GM19240 (cell line): ENCODE measurements around the gene ARHGAP15.

Source experiments
- DNase-seq: peaks from one replicate; pipeline ENCODE4 v3.0.0; 2011; ENCODE audit warnings: low spot score; ENCODE audit not compliant: insufficient read length

Gene ARHGAP15

DNA sequence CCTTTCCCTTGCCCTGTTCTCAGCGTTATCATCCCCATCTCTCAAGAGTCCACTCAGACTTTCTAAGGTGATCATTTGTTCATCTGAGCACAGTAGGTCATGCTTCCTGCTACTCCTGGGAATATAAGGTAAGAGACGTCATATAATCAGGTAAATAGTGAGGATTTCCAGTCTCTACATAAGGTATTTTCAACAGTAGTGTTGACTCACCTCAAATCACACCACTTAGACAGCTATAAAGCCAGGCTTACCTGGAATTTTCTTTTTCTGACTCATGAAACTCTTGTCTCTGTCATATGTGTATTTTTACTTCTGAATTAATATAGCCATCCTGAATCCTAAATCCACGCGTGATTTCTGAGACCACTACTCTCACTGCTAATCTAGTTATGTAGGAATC, 443.2 kb downstream of the ARHGAP15 start:
- no peak for DNase-seq

DNA sequence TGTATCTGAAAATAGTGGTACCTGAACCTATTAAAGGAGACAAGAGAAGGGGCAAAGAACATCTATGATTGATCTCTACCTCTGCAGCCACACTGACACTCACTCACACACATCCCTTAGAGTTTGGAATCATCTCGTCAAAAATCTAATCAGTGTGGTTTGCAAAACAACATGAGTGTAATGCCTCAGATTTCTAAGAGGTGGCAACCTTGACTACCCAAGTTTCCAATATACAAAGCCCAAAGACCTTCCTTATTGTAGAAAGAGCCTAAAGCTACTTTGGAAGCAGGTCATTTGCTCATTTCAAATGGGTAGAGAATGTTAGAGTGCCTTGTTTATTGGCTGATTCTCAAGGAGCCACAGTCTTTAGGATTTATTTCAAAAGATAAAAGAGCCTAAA, 444.9 kb downstream of the ARHGAP15 start:
- DNase-seq: no peak

DNA sequence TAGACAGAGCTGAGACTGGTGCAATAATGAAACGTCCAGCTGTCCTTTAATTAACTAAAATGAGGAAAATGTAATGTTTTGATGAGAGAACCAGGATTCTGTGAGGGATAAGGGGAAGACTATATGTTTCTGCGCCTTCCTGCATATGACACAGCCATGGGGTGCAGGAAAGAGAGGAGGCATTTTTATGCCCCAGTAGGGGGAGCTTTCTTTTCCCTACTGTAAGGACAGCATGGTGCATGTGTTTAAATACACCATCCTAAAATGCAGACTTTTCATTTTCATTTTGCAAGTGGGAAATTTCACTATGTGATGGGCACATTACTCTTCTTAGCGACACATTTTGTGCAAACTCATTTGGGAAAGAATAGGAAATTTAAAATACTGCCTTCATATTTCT, 446.1 kb downstream of the ARHGAP15 start:
- no peak for DNase-seq

DNA sequence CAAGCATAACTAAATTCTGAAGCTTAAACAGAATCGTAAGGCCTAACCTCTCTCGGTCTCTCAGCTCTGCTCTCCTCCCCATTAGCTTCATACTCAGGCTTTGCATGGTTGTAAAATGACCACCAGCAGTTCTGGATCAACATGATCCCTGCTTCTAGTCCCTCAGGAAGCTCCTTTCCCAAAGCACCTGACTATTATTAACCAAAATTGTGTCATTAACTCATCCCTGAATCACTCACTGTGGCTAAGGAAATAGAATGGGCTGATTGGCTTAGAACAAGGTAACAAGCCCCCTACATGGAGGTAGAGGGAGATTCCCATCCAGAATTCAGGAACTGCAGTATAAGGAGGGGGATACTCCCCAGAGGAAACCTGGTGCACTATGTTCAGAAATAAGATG, 448.3 kb downstream of the ARHGAP15 start:
- no peak for DNase-seq

DNA sequence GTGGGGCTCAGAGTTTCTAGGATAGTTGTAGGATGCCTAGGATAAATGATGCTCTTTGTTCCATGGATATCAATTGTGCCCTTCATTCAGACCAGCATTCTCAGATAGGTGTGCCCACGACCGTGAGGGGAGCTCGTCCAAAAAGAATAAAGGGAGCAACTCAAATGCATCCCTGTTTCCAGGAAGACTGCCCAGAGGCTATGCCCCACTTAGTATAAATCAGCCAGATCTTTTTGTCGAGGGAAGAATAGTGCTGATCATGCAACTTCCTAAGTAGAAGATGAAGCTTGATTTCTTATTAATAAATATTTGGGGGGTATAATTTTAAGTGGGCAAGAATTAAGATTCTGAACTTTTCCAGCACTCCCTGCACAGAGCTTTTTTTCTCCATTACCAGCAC, 450.2 kb downstream of the ARHGAP15 start:
- DNase-seq: no peak

DNA sequence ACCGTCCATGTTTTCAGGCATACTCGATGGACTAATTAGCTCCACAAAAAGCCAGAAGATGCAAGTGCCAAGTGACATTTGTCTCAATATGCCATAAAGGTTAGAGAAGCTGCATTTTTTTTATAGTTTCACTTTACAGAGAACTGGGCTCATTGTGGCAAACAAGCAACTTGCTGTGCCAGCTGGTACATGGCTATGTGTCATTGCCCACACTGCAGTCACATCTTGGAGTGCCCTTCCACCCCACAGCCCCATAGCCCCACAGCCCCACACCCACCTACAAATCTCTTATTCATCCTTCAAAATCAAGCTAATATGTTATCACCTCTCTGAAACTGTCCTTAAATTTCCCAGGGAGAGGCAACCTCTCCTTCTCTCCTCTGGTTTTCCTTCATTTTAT, 451.9 kb downstream of the ARHGAP15 start:
- DNase-seq: no peak

DNA sequence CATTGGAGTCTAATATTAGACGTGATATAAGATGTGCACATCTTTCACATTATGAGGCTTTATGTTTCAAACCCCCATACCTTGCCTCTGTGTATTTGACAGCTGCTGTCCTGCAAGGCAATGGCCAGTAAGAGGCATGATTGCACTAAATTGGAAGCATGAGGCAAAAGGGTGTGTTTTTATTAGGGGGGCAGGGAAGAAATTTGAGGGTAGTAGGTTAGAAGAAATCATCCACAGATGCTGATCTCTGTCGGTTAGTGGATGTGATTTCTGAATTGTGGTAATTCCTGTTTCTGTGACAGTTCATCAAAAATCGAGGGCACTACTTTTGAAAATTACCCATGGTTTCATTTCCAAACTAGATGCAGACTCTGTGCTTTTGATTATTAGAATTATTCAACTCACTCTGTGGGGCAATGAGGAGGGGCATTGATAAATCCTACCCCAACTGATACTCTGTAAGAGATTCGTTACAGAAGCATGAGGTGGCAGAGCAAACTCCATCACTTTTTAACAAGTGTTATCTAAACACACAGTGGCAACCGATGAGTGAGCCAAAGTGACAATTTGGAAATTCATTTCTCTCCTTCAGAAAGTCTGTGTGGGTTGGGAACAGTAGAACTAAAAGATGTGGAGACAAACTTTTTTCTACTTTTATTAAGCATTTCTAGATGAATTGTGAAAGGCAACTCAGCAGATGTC, 453.0 kb downstream of the ARHGAP15 start:
- no peak for DNase-seq

DNA sequence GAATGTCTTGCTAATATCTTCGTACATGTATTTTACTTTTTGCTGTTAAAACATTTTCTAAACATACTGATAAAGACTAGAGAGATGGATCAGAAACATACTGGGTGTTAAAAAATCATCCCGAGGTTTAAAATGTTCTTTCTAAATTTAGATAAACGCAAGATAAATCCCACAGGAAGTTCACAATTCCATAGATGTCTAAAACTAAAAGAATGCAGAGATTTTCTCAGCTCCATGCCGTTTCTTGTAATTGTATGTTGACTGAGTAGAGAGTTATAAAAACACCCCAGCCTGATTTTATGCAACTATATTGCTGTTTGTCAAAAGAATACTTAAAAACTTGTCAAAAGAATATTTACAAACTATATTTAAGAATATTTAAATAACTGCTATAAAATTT, 455.7 kb downstream of the ARHGAP15 start:
- no peak for DNase-seq

DNA sequence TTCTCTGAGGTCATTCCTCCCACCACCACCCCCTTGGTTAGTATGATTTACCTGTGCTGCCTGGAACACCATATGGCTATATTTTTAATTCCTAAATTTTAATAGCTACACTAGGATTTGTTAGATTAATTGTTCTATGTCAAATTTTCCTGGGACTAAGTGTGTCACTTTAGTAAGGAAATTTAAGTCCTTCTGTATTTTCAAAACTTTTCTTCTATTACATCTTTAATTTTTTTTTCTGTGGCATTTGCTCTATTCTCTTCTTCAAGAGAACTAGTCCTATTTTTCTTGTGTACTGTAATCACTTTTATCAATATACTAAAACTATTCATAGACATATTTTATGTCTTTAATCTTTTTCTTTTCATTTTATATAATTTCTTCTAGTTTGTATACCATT, 456.9 kb downstream of the ARHGAP15 start:
- no peak for DNase-seq

DNA sequence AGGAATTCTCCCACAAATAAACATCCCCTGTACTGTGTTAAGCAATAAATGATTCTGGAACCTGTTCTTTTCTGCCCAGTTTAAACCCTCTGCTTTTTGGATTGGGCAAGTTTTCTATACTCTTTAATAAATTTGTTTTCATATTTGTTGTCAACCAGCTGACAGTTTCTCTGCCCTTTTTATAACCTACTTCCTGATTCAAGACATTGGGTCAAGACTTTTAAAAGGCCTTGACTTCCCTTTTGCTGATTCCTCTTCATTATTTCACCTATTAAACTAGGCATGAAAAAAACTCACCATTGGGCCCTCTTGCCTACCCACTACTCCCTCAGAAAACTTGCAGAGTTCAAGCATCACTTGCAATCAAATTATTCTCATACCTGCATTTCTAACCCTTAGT, 459.5 kb downstream of the ARHGAP15 start:
- no peak for DNase-seq

DNA sequence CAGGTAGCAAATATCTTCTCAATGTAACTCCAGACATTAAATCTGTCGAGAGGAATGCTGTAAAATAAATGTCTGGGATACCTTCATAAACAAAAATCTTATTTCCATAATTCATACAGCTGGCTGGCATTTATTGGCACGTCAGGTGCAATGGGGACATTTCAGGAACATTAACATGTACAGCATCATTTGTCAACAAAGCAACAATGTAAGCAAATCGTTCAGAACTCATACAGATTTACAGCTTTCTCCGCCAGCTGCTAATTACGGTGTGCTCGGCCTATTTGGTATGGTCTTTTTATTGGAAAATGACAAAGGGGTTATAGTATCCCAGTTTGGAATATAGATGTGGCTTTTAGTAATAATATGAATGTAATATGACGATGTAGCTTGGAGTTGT, 464.9 kb downstream of the ARHGAP15 start:
- DNase-seq: no peak

DNA sequence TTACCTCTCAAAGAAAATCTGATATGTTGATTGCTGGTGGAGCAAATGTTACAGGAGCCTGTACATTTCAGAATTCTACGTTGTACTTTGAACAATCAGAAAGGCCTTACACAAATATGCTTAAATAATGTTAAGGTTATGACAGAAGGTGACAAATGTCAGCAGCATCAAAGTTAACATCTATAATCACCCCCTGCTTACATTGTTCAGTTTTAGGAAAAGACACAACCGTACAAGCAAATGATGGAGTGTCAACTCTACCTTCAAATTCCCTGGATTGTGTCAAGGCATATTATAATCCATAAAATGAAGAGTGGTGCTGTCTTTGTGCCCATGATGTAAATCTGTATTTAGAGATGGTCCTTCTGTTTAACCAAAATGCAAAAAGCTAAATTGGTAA, 465.5 kb downstream of the ARHGAP15 start:
- no peak for DNase-seq

DNA sequence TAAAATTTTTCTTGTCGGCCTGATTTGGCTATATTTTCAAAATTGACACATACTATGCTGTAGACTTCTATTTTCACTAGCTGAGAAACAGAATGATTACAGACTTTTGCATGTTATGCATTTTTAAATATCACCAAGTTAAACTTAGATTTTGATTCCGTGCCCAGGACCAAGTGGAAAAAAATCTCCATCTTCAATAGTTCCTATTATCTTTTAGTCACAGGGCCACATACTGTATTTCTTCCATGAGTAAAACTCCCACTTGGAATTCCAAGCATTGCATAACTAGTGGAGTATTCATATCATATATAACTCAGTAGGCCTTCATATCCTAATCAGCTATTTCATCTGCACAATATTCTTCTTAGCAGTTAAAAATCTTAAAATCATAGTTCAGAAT, 470.9 kb downstream of the ARHGAP15 start:
- no peak for DNase-seq

DNA sequence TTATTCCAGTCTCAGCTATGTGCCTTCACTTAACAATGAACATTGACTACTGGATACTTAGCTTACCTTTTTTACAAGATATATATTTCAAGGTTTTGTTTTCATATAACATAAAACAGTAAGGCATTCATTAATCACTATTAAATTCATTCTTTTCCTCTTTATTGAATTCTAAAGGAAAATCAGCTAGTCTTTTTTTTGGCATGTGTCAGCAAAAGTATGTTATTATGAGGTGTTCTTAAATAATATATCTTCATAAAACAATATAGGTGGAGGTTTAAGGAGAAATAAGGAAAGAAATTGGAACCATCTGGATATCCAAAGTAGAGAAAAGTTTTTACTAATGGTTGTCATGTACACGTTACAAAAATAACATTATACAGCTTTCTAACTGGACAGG, 472.6 kb downstream of the ARHGAP15 start:
- DNase-seq: no peak

DNA sequence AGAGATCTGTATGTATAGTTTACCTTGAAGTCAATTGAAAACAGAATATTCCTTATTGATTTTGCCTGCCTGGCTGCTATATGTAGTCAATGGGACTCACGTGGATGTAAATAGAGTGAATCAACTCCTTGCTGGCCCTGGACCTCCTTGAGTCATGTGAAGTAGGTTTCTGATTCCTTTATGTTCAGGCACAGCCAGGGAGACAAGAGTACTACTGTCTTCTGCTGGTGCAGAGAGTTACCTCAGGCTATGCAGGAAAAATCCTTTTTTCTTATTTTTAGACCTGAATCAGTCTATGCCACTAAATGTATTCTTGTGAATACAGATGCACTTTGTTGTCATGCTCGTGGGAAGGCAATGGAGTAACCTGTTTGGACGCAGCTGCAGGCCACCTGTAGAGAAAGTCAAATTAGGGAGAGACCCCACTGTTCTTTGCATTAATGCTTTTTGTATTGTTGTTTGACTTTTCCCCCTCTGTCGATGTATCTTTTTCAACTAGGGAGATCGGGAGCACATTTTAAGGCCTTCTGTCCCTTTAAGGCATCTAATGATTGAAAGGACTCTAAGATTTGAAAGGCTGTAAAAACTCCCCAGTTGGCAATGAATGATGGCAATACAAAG, 473.9 kb downstream of the ARHGAP15 start:
- no peak for DNase-seq

DNA sequence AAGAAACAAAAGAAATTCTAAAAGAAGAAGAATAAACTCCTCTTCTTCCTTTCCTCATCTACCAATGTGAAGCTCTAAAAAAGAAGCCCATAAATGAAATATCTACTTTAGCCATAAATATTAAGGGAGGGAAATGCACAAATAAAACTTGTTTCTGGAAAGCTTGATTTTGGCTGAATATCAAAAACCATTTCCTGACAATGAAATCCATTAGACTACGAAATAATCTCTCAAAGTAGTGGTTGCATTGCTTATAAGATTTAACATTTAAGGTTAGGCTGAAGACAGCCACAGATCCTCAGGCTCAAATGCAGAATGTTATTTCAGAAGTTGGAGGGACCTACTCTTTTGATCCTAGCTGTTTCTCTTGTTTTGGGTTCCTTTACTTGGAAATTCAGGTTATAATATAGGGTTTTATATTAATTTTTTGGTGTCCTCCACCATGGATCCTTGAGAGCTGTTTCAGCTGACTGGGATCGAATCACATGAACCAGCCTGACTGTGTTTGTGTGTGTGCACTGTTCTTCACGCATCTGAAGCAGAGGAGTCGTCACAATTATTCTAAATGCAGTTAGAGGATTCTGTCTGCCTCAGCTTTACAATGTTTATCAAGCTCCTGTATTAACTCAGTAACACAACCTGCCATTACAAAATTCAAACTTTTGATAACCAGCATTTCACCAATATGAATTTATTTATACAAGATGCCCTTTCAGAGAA, 474.8 kb downstream of the ARHGAP15 start:
- DNase-seq: no peak

DNA sequence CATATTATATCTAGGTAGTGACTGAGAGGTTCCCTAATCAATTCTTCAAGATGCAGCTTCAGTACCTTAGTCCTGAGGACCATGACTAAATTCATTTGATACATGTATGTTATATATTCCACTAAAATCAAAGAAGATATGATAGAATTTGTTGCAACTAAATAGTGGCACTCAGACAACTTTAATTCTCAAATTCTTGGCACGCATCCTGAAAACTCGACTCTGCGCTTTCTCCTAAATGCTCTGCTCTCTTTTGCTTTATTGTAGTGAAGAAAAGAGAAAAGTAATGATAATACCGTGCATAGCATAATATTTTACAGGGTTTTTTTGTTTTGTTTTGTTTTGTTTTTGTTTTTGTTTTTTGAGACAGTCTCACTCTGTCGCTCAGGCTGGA, 475.3 kb downstream of the ARHGAP15 start:
- no peak for DNase-seq

DNA sequence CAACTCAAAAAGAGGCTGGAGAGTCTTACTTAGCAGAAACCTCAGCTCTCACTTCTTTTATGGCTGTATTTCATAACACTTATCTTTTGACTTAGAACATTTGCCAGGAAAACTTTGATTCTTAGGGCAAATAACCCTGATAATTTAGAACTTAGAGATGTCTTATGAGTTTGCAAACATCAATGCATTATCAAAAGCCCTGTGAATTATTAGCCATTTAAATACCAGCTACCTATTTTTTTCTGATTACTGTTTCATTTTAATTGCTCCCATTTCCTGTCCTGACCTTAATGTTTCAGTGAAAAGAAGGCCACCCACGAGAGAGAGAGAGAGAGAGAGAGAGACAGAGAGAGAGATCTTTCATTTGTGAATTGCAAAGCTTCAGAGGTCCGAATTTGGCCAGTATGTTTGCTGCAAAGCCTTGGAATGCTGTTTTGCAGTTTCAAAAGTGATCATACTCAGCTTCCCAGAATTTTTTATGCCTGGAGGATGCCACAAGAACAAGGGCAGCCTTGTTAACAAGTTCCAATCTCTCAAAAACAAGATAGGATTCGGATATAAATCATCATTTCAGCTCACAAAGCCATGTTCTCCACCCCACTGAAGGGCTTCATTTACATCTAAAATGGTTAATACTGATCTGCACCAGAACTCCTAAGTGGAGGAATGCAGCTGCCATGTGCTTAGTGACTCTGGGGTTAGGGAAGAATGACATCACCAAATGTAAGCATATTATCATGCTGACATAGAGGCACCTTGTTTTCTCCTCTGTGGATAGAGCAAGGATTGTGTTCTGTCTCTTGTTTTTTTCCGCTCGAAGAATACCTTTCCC, 478.2 kb downstream of the ARHGAP15 start:
- no peak for DNase-seq

DNA sequence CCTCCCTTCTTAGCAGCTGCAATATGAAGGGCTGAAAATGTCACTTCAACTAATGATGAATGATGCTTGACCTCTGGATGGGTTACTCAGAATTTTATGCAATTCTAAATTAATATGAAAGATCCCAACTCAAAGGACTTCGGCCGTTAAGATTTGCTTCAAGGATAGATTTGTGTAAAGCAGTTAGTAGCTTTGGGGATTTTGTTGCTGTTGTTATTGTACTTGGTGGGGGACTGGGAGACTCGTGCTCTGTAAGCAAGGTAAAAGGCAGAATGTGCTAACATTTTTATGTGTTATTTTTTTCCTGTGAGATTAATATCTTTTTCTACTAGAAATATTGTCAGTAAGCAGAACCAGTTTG, 478.8 kb downstream of the ARHGAP15 start:
- DNase-seq: no peak

DNA sequence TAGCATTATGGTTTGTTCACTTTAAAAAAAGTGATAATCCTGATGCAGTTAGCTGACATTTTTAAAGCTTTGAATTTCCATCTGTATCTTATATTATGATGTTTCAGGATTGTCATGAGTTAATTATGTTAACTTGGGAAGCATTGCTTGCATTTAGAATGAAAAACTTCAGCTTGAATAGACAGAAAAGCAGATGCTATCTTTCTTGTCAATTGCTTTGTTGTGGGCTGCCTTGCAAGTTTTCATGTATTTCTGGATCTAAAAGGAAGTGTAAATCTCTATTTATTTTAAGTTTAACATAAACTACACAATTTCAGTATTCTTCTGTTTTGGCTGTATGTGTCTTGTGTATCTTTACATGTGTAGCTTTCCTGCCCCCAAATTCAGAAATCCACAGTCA, 479.5 kb downstream of the ARHGAP15 start:
- DNase-seq: no peak

DNA sequence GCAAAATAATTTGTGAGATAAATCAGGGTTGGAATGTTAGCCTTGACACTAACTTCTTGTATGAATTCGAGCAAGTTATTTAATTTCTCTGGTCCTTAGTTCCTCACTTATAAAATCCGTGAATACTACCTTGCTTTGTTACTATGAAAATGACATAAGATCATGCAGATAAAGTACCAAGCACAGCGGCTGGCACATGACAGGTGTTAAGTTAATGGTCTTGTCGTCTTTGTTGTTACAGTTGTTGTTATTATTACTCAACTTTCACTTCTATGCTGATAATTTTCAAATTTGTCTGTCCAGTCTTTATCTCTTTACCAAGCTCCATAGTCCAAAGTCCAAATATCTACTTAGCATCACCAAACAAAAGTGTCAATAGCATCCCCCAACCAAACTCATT, 482.1 kb downstream of the ARHGAP15 start:
- DNase-seq: no peak

DNA sequence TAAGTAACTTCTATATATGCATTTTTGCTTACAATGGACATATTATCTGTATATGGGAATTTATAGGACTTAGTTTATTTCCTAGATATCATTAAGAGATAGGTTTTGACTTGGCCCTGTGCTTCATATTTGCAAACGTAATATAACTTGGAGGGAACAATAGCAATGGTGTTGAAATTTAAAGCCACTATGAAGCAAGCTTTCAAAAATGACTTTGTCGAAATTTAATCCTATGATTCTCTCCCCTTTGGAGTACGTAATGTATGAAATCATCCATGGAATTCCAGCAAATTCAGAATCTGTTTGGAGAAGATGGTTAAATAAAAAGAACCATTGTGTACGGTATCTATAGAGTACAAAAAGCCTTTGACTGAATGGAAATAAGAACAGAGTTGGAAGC, 486.3 kb downstream of the ARHGAP15 start:
- DNase-seq: no peak
